Measurements from ENCODE around the gene SSX4B. TPM values are rescaled to one million over a fixed set of nuclear protein-coding genes. Genes with fewer than 3 reads are reported as not detected.
"Not testable (repeated sequence)": the region's sequence is repeated elsewhere in the genome, so short reads cannot be mapped to it uniquely, and the experiment has no call there.

Gene SSX4B
- total RNA-seq, 4 donors from 2014 or later: not detected

DNA sequence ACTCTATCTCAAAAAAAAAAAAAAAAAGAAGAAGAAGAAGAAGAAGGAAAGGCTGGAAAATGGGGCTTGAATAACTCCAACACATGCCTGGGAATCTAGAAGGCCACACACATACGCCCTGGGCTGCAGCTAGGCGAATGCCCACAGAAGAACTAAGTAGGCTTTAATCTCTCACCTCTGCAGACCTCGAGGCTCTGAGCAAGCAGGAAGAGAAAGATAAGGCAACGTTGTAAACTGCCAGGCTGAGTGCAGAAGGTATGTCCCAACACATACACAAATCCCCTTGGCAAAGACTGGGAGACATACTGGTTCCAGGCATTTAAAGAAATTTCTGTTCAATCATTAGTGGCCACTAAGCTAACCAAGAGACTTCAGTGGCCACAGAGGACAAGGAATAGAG, 39.9 kb upstream of the SSX4B start:
- no peaks in the 10 kb centered on the region for H3K4me1 ChIP-seq
- no peak for TF ChIP-seq POLR2AphosphoS5 (IDR thresholded peaks at IDR 0.05)
- TF ChIP-seq EP300 (IDR thresholded peaks at IDR 0.05): no peak
- TF ChIP-seq POLR2A (IDR thresholded peaks at IDR 0.05): no peak
- TF ChIP-seq, protein P1, sequence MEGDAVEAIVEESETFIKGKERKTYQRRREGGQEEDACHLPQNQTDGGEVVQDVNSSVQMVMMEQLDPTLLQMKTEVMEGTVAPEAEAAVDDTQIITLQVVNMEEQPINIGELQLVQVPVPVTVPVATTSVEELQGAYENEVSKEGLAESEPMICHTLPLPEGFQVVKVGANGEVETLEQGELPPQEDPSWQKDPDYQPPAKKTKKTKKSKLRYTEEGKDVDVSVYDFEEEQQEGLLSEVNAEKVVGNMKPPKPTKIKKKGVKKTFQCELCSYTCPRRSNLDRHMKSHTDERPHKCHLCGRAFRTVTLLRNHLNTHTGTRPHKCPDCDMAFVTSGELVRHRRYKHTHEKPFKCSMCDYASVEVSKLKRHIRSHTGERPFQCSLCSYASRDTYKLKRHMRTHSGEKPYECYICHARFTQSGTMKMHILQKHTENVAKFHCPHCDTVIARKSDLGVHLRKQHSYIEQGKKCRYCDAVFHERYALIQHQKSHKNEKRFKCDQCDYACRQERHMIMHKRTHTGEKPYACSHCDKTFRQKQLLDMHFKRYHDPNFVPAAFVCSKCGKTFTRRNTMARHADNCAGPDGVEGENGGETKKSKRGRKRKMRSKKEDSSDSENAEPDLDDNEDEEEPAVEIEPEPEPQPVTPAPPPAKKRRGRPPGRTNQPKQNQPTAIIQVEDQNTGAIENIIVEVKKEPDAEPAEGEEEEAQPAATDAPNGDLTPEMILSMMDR (IDR thresholded peaks at IDR 0.05): no peak
- 48% methylated on average over 4 of the region's 4 CpGs for WGBS
- no peak overlapping the region for H3K27ac ChIP-seq
- no peak for DNase-seq (ENCODE audit: low spot score in 2 of 2)
- no peaks in the 10 kb centered on the region for H3K36me3 ChIP-seq
- no peak overlapping the region for H3K4me3 ChIP-seq
- no peaks in the 10 kb centered on the region for H3K9me3 ChIP-seq
- no peaks in the 10 kb centered on the region for H3K27me3 ChIP-seq

GRCh38 chrX:48450076-48450475, 38.3 kb upstream of the SSX4B start:
- no peak overlapping the region for H3K4me3 ChIP-seq
- H3K27ac ChIP-seq: no peak overlapping the region
- no peaks in the 10 kb centered on the region for H3K27me3 ChIP-seq
- no peaks in the 10 kb centered on the region for H3K4me1 ChIP-seq
- DNase-seq (ENCODE audit: low spot score in 2 of 2): no peak
- no peak for TF ChIP-seq EP300 (IDR thresholded peaks at IDR 0.05)
- no peaks in the 10 kb centered on the region for H3K36me3 ChIP-seq
- H3K9me3 ChIP-seq: no peaks in the 10 kb centered on the region

GRCh38 chrX:48447201-48447600, 35.4 kb upstream of the SSX4B start:
- WGBS: 91% methylated on average over 6 of the region's 6 CpGs
- H3K27me3 ChIP-seq; DNase-seq (ENCODE audit: low spot score in 2 of 2); H3K4me1 ChIP-seq; H3K4me3 ChIP-seq; H3K27ac ChIP-seq; H3K36me3 ChIP-seq; H3K9me3 ChIP-seq: not testable (repeated sequence)

GRCh38 chrX:48433713-48434112, 22.0 kb upstream of the SSX4B start:
- 87% methylated on average over 10 of the region's 13 CpGs for WGBS
- not testable (repeated sequence) for H3K4me1 ChIP-seq; H3K27ac ChIP-seq; DNase-seq (ENCODE audit: low spot score in 2 of 2); H3K36me3 ChIP-seq; H3K27me3 ChIP-seq; H3K4me3 ChIP-seq; H3K9me3 ChIP-seq

- H3K27me3 ChIP-seq; H3K27ac ChIP-seq; DNase-seq (ENCODE audit: low spot score in 2 of 2); H3K4me1 ChIP-seq; H3K36me3 ChIP-seq; H3K9me3 ChIP-seq; H3K4me3 ChIP-seq: not testable (repeated sequence)
- 64% methylated on average over 4 of the region's 4 CpGs for WGBS
Measured at GRCh38 chrX:48430166-48430565, 18.4 kb upstream of the SSX4B start.

GRCh38 chrX:48429606-48430005, 17.8 kb upstream of the SSX4B start:
- not testable (repeated sequence) for H3K9me3 ChIP-seq; H3K27me3 ChIP-seq; H3K4me1 ChIP-seq; H3K27ac ChIP-seq; H3K36me3 ChIP-seq; H3K4me3 ChIP-seq; DNase-seq (ENCODE audit: low spot score in 2 of 2)
- WGBS: 59% methylated on average over 5 of the region's 5 CpGs

DNA sequence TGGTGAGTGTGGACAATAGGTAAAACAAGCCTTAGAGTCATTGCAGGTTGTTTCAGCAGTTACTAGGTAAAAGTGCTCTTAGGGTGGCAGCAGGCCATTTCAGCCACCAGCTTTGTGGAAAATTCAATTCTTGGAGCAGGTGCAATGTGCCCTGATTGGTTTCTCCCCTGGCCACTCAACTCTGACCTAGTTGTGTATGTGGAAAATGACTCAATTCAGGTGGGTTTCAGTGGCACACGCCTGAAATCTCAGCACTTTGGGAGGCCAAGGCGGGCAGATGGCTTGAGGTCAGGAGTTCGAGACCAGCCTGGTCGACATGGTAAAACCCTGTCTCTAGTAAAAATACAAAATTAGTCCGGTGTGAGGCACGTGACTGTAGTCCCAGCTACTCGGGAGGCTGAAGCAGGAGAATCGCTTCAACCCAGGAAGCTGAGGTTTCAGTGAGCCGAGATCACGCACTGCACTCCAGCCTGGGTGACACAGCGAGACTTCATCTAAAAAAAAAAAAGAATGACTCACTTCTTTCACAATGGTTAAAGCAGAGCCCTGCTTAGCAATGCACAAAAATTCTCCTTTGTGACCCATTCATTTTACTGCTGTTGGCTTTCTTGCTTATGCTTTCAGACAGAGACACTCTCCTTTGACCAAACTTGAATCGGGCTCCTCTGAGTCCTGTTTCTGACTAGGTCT, 15.4 kb upstream of the SSX4B start:
- H3K9me3 ChIP-seq; H3K27ac ChIP-seq; H3K36me3 ChIP-seq; H3K4me3 ChIP-seq; DNase-seq (ENCODE audit: low spot score in 2 of 2); H3K4me1 ChIP-seq; H3K27me3 ChIP-seq: not testable (repeated sequence)
- WGBS: no CpG with 5 or more reads among the region's 12 CpGs

GRCh38 chrX:48397825-48398224, 13.9 kb downstream of the SSX4B start:
- H3K27ac ChIP-seq; H3K9me3 ChIP-seq; H3K4me1 ChIP-seq; H3K4me3 ChIP-seq; H3K36me3 ChIP-seq; DNase-seq (ENCODE audit: low spot score in 2 of 2); H3K27me3 ChIP-seq: not testable (repeated sequence)
- whole genome bisulfite sequencing: 50% methylated on average over 1 of the region's 1 CpG

DNA sequence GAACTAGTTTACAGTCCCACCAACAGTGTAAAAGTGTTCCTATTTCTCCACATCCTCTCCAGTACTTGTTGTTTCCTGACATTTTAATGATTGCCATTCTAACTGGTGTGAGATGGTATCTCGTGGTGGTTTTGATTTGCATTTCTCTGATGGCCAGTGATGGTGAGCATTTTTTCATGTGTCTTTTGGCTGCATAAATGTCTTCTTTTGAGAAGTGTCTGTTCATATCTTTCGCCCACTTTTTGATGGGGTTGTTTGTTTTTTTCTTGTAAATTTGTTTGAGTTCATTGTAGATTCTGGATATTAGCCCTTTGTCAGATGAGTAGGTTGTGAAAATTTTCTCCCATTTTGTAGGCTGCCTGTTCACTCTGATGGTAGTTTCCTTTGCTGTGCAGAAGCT, 14.8 kb downstream of the SSX4B start:
- H3K27me3 ChIP-seq; H3K4me3 ChIP-seq; H3K27ac ChIP-seq; DNase-seq (ENCODE audit: low spot score in 2 of 2); H3K4me1 ChIP-seq; H3K36me3 ChIP-seq; H3K9me3 ChIP-seq: not testable (repeated sequence)
- 43% methylated on average over 2 of the region's 2 CpGs for WGBS

GRCh38 chrX:48383239-48383638, 28.5 kb downstream of the SSX4B start, which contains the start of gene SSX4:
Gene SSX4, plus strand, starts transcription at chrX:48383539. Its CDS starts 515 bp downstream, at chrX:48384054.
- not testable (repeated sequence) for H3K4me3 ChIP-seq; H3K4me1 ChIP-seq; H3K36me3 ChIP-seq; H3K27ac ChIP-seq; H3K9me3 ChIP-seq; H3K27me3 ChIP-seq; DNase-seq (ENCODE audit: low spot score in 2 of 2)
- no CpG with 5 or more reads among the region's 16 CpGs for WGBS

DNA sequence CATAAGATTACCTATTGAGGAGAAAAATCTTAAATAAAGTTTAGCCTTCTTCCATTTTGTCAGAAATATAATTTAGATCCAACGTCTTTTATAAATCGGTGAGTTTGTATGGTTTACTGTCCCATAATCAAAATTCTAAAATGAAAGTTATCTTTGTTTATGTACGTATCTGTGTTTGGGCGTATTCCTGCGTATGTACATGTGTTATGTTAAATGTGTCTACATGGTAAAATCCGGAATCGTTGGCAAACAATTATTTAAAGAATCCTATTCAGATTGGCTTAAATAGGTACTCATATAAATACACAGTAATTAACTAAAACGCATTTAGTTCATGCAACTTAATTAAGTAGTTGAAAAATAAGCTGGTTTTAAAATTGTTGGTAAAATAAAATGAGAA, 41.4 kb downstream of the SSX4B start:
- H3K27ac ChIP-seq; DNase-seq (ENCODE audit: low spot score in 2 of 2); H3K36me3 ChIP-seq; H3K4me3 ChIP-seq; H3K27me3 ChIP-seq; H3K9me3 ChIP-seq; H3K4me1 ChIP-seq: not testable (repeated sequence)
- WGBS: no CpG with 5 or more reads among the region's 8 CpGs

DNA sequence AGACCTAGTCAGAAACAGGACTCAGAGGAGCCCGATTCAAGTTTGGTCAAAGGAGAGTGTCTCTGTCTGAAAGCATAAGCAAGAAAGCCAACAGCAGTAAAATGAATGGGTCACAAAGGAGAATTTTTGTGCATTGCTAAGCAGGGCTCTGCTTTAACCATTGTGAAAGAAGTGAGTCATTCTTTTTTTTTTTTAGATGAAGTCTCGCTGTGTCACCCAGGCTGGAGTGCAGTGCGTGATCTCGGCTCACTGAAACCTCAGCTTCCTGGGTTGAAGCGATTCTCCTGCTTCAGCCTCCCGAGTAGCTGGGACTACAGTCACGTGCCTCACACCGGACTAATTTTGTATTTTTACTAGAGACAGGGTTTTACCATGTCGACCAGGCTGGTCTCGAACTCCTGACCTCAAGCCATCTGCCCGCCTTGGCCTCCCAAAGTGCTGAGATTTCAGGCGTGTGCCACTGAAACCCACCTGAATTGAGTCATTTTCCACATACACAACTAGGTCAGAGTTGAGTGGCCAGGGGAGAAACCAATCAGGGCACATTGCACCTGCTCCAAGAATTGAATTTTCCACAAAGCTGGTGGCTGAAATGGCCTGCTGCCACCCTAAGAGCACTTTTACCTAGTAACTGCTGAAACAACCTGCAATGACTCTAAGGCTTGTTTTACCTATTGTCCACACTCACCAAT, 43.9 kb downstream of the SSX4B start:
- H3K9me3 ChIP-seq; H3K4me3 ChIP-seq; H3K27me3 ChIP-seq; DNase-seq (ENCODE audit: low spot score in 2 of 2); H3K4me1 ChIP-seq; H3K36me3 ChIP-seq; H3K27ac ChIP-seq: not testable (repeated sequence)
- WGBS: no CpG with 5 or more reads among the region's 12 CpGs

DNA sequence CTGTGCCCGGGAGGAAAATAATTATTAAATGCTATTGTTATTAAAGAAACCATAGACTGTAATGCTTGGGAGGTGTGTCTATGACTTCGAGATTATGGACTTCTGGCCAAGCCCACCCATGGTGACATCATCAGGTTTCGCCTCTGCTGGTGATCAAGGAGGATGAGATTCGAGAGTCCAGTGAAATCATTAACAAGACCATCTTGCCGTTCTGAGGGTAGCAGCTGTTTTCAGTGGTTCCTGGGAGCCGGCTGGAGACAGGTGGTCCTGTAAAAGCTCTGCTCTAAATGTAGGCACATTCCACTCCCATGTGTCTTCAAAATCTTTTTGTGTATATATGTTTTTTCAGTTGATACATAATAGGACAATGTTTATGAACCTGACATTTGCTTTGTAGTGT, 52.5 kb downstream of the SSX4B start:
- H3K27ac ChIP-seq; H3K36me3 ChIP-seq; H3K27me3 ChIP-seq; H3K4me3 ChIP-seq; H3K4me1 ChIP-seq; H3K9me3 ChIP-seq; DNase-seq (ENCODE audit: low spot score in 2 of 2): not testable (repeated sequence)
- 68% methylated on average over 6 of the region's 6 CpGs for WGBS

All from suprapubic skin (tissue), 4 donors.